Endometrial microvascular endothelial cells (primary cell): ENCODE measurements around the gene LLGL1. TPM values are rescaled to one million over a fixed set of nuclear protein-coding genes. Genes with fewer than 3 reads are reported as not detected.

ENCODE experiments used
- total RNA-seq: library from RNA; depleted of rRNA; stranded (reverse); fragments of >200 nt; gene quantifications from one replicate; pipeline ENCODE4 v1.2.3, GENCODE V29; 2015; ENCODE audit errors: inconsistent ontology term

Gene LLGL1
- total RNA-seq, 1 donor from 2014 or later, result 47.8 TPM

Other genes starting within 250 kb of the LLGL1 start
- 13.1 TPM for gene ATPAF2, start 186.5 kb upstream of the LLGL1 start, total RNA-seq
- 9.5 TPM for gene GID4, start 186.2 kb upstream of the LLGL1 start, total RNA-seq
- gene DRG2, start 137.7 kb upstream of the LLGL1 start, total RNA-seq, result 80.5 TPM
- gene MYO15A, start 116.9 kb upstream of the LLGL1 start, total RNA-seq, result not detected
- gene ALKBH5, start 41.8 kb upstream of the LLGL1 start, total RNA-seq, result 104 TPM
- 445 TPM for gene FLII, start 33.1 kb downstream of the LLGL1 start, total RNA-seq
- gene MIEF2, start 35.0 kb downstream of the LLGL1 start, total RNA-seq, result 9.8 TPM
- 55.3 TPM for gene TOP3A, start 89.4 kb downstream of the LLGL1 start, total RNA-seq
- gene SMCR8, start 89.7 kb downstream of the LLGL1 start, total RNA-seq, result 14.3 TPM
- gene SHMT1, start 137.9 kb downstream of the LLGL1 start, total RNA-seq, result 30.4 TPM
- gene EVPLL, start 152.1 kb downstream of the LLGL1 start, total RNA-seq, result not detected